Gastroesophageal sphincter (tissue), 3 donors: ENCODE measurements around the gene APCDD1L.

Experiments used
- EP300 ChIP-seq: sonication (generic); formaldehyde crosslinking; IDR thresholded peaks from one replicate; pipeline ENCODE4 v1.6.1; 2017; ENCODE audit warnings: antibody characterized with exemption, mild to moderate bottlenecking
- POLR2A ChIP-seq, 2 donors: fragments of 450-650 bp; IDR thresholded peaks; one replicate each; pipeline ENCODE4 v1.6.1; 2017; ENCODE audit warnings: antibody characterized with exemption in 2 of 2, mild to moderate bottlenecking in 2 of 2, moderate library complexity in 1 of 2
- TF ChIP-seq, protein P1 (sequence below), 4 experiments: fragments of 200-600 bp in 2 of 4; fragments of 450-650 bp in 2 of 4; sonication (generic) in 1 of 4; IDR thresholded peaks; one replicate each; pipeline ENCODE4 v1.5.1; 2017 to 2019; ENCODE audit warnings: antibody characterized with exemption in 4 of 4, mild to moderate bottlenecking in 2 of 4, moderate library complexity in 2 of 4

DNA sequence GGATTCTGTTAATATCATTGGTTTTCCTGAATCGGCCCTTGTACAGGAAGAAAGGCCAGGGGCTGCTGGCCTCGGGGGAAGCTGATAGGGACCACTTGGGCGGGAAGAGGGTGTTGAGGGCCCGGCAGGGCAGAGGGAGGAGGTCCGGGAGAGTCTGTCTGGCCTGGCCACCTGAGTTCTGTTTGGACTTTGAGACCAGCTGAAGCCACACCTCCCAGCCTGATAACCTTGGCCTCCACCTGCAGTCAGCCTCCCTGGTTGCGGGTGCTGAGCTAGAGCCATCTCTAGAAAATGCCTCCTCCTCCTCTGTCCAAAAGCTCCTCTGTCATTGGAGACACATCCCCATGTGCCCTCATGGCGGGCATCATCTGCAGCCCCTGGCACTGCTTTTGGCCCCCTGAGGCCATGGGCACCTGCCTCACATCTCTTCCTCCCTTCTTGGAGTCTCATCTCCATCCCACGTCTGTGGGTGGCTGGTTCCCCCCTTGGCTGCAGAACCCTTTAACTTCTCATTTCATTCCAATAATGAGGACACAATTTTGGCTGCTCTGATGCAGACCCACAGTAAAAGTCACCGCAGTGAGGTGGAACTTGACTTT, 16.6 kb downstream of the APCDD1L start:
- TF ChIP-seq, protein P1, sequence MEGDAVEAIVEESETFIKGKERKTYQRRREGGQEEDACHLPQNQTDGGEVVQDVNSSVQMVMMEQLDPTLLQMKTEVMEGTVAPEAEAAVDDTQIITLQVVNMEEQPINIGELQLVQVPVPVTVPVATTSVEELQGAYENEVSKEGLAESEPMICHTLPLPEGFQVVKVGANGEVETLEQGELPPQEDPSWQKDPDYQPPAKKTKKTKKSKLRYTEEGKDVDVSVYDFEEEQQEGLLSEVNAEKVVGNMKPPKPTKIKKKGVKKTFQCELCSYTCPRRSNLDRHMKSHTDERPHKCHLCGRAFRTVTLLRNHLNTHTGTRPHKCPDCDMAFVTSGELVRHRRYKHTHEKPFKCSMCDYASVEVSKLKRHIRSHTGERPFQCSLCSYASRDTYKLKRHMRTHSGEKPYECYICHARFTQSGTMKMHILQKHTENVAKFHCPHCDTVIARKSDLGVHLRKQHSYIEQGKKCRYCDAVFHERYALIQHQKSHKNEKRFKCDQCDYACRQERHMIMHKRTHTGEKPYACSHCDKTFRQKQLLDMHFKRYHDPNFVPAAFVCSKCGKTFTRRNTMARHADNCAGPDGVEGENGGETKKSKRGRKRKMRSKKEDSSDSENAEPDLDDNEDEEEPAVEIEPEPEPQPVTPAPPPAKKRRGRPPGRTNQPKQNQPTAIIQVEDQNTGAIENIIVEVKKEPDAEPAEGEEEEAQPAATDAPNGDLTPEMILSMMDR (IDR thresholded peaks at IDR 0.05): no peak
- TF ChIP-seq POLR2A (IDR thresholded peaks at IDR 0.05) (no peak), EP300 (no peak)
